Lower leg skin (tissue), 3 donors: ENCODE data around the gene FARP1.

Experiments
- CTCF ChIP-seq, 3 donors: fragments of 450-650 bp; IDR thresholded peaks; one replicate each; pipeline ENCODE4 v1.5.1; 2016; ENCODE audit warnings: antibody characterized with exemption in 3 of 3, mild to moderate bottlenecking in 3 of 3, moderate library complexity in 2 of 3
- POLR2A ChIP-seq, 2 donors: fragments of 450-650 bp; IDR thresholded peaks; one replicate each; pipeline ENCODE4 v1.6.1; 2016 to 2017; ENCODE audit warnings: antibody characterized with exemption in 2 of 2, mild to moderate bottlenecking in 1 of 2, moderate library complexity in 1 of 2

GRCh38 chr13:98460516-98460915 lies 317.6 kb downstream of the FARP1 start:
- TF ChIP-seq CTCF (IDR thresholded peaks at IDR 0.05) = no peak
- TF ChIP-seq POLR2A (IDR thresholded peaks at IDR 0.05) = no peak
